HEK293 (cell line): Measurements from ENCODE around the gene TGIF1.

Source experiments
- SP2 ChIP-seq: fragments of 450-650 bp; formaldehyde crosslinking; IDR thresholded peaks from 2 replicates; pipeline ENCODE4 v1.5.1; 2016; ENCODE audit warnings: missing biosample characterization, missing genetic modification characterization
- TCF7L2 ChIP-seq: IDR thresholded peaks from 2 replicates; pipeline ENCODE4 v1.6.1; 2011; ENCODE audit warnings: low read depth, mild to moderate bottlenecking, inconsistent platforms, low read length, moderate library complexity, borderline replicate concordance
- YY1 ChIP-seq: fragments of 450-650 bp; formaldehyde crosslinking; IDR thresholded peaks from 2 replicates; pipeline ENCODE4 v1.5.1; 2018; ENCODE audit warnings: missing biosample characterization, missing genetic modification characterization
- ZNF24 ChIP-seq: fragments of 450-650 bp; formaldehyde crosslinking; IDR thresholded peaks from 2 replicates; pipeline ENCODE4 v1.5.1; 2016; ENCODE audit warnings: missing biosample characterization, missing genetic modification characterization
- ZNF510 ChIP-seq: fragments of 450-650 bp; formaldehyde crosslinking; IDR thresholded peaks from 2 replicates; pipeline ENCODE4 v1.5.1; 2018; ENCODE audit warnings: mild to moderate bottlenecking, missing genetic modification characterization, missing biosample characterization; ENCODE audit not compliant: insufficient replicate concordance
- ZNF660 ChIP-seq: fragments of 450-650 bp; IDR thresholded peaks from 2 replicates; pipeline ENCODE4 v1.5.1; 2018; ENCODE audit warnings: missing biosample characterization, mild to moderate bottlenecking, missing genetic modification characterization
- ZNF677 ChIP-seq: fragments of 450-650 bp; IDR thresholded peaks from 2 replicates; pipeline ENCODE4 v1.5.0; 2018; ENCODE audit warnings: missing biosample characterization, mild to moderate bottlenecking, missing genetic modification characterization, moderate library complexity
- ZNF747 ChIP-seq: fragments of 450-650 bp; formaldehyde crosslinking; IDR thresholded peaks from 2 replicates; pipeline ENCODE4 v1.5.1; 2016; ENCODE audit warnings: missing biosample characterization, missing genetic modification characterization
- TF ChIP-seq, protein P1 (sequence below): fragments of 450-650 bp; formaldehyde crosslinking; IDR thresholded peaks from 2 replicates; pipeline ENCODE4 v1.5.1; 2016; ENCODE audit warnings: missing biosample characterization, missing genetic modification characterization
- TF ChIP-seq, protein P2 (sequence below): fragments of 450-650 bp; formaldehyde crosslinking; IDR thresholded peaks from 2 replicates; pipeline ENCODE4 v1.5.1; 2016; ENCODE audit warnings: missing biosample characterization, missing genetic modification characterization
- TF ChIP-seq, protein P3 (sequence below): IDR thresholded peaks from 2 replicates; pipeline ENCODE4 v1.6.1; 2011; ENCODE audit warnings: mild to moderate bottlenecking, low read depth, low read length, borderline replicate concordance
- TF ChIP-seq, protein P4 (sequence below): fragments of 450-650 bp; formaldehyde crosslinking; IDR thresholded peaks from 2 replicates; pipeline ENCODE4; 2016; ENCODE audit warnings: missing biosample characterization, missing genetic modification characterization
- TF ChIP-seq, protein P5 (sequence below): fragments of 450-650 bp; formaldehyde crosslinking; IDR thresholded peaks from 2 replicates; pipeline ENCODE4 v1.5.1; 2017; ENCODE audit warnings: missing biosample characterization, mild to moderate bottlenecking, missing genetic modification characterization, moderate library complexity

DNA sequence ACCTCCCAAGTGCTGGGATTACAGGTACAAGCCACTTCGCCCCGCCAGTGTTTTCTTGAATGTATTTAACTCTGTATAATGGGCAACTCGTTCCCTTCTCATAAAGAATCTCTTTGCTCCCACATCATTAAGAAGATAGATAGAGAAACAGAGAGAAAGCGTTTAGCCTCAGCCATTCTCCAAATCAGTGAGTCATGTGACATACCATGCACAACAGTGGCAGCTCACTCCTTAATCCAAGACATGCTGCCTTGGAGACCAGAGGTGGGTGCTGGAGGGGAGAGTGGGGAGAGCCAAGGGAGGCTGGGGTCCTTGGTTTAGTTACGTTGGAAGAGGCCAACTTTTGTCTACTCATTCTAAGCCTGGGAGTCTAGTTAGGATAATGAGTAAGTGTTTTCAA, 54.7 kb downstream of the TGIF1 start:
- TF ChIP-seq, protein P1, sequence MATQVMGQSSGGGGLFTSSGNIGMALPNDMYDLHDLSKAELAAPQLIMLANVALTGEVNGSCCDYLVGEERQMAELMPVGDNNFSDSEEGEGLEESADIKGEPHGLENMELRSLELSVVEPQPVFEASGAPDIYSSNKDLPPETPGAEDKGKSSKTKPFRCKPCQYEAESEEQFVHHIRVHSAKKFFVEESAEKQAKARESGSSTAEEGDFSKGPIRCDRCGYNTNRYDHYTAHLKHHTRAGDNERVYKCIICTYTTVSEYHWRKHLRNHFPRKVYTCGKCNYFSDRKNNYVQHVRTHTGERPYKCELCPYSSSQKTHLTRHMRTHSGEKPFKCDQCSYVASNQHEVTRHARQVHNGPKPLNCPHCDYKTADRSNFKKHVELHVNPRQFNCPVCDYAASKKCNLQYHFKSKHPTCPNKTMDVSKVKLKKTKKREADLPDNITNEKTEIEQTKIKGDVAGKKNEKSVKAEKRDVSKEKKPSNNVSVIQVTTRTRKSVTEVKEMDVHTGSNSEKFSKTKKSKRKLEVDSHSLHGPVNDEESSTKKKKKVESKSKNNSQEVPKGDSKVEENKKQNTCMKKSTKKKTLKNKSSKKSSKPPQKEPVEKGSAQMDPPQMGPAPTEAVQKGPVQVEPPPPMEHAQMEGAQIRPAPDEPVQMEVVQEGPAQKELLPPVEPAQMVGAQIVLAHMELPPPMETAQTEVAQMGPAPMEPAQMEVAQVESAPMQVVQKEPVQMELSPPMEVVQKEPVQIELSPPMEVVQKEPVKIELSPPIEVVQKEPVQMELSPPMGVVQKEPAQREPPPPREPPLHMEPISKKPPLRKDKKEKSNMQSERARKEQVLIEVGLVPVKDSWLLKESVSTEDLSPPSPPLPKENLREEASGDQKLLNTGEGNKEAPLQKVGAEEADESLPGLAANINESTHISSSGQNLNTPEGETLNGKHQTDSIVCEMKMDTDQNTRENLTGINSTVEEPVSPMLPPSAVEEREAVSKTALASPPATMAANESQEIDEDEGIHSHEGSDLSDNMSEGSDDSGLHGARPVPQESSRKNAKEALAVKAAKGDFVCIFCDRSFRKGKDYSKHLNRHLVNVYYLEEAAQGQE (tag by site-specific recombination) = no peak
- TF ChIP-seq, protein P2, sequence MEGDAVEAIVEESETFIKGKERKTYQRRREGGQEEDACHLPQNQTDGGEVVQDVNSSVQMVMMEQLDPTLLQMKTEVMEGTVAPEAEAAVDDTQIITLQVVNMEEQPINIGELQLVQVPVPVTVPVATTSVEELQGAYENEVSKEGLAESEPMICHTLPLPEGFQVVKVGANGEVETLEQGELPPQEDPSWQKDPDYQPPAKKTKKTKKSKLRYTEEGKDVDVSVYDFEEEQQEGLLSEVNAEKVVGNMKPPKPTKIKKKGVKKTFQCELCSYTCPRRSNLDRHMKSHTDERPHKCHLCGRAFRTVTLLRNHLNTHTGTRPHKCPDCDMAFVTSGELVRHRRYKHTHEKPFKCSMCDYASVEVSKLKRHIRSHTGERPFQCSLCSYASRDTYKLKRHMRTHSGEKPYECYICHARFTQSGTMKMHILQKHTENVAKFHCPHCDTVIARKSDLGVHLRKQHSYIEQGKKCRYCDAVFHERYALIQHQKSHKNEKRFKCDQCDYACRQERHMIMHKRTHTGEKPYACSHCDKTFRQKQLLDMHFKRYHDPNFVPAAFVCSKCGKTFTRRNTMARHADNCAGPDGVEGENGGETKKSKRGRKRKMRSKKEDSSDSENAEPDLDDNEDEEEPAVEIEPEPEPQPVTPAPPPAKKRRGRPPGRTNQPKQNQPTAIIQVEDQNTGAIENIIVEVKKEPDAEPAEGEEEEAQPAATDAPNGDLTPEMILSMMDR (tag by site-specific recombination) = no peak
- no peak for TF ChIP-seq ZNF660 (tag by site-specific recombination)
- TF ChIP-seq, protein P3, sequence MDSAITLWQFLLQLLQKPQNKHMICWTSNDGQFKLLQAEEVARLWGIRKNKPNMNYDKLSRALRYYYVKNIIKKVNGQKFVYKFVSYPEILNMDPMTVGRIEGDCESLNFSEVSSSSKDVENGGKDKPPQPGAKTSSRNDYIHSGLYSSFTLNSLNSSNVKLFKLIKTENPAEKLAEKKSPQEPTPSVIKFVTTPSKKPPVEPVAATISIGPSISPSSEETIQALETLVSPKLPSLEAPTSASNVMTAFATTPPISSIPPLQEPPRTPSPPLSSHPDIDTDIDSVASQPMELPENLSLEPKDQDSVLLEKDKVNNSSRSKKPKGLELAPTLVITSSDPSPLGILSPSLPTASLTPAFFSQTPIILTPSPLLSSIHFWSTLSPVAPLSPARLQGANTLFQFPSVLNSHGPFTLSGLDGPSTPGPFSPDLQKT = no peak
- TF ChIP-seq, protein P4, sequence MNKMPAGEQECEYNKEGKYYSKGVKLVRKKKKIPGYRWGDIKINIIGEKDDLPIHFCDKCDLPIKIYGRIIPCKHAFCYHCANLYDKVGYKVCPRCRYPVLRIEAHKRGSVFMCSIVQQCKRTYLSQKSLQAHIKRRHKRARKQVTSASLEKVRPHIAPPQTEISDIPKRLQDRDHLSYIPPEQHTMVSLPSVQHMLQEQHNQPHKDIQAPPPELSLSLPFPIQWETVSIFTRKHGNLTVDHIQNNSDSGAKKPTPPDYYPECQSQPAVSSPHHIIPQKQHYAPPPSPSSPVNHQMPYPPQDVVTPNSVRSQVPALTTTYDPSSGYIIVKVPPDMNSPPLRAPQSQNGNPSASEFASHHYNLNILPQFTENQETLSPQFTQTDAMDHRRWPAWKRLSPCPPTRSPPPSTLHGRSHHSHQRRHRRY (tag by site-specific recombination) = no peak
- no peak for TF ChIP-seq ZNF747
- TF ChIP-seq TCF7L2 = no peak
- no peak for TF ChIP-seq YY1 (tag by site-specific recombination)
- TF ChIP-seq ZNF510 (tag by site-specific recombination) = no peak
- TF ChIP-seq ZNF677 (tag by site-specific recombination) = no peak
- TF ChIP-seq SP2 = no peak
- TF ChIP-seq ZNF24 (tag by site-specific recombination) = no peak
- TF ChIP-seq, protein P5, sequence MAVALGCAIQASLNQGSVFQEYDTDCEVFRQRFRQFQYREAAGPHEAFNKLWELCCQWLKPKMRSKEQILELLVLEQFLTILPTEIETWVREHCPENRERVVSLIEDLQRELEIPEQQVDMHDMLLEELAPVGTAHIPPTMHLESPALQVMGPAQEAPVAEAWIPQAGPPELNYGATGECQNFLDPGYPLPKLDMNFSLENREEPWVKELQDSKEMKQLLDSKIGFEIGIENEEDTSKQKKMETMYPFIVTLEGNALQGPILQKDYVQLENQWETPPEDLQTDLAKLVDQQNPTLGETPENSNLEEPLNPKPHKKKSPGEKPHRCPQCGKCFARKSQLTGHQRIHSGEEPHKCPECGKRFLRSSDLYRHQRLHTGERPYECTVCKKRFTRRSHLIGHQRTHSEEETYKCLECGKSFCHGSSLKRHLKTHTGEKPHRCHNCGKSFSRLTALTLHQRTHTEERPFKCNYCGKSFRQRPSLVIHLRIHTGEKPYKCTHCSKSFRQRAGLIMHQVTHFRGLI (tag by site-specific recombination) = no peak
